GM18870 (cell line): ENCODE data around the gene RPN2.

ENCODE experiments used
- ATAC-seq: cut with Tn5 transposase; IDR thresholded peaks from one replicate; pipeline ENCODE4 v1.9.1; 2021; ENCODE audit warnings: moderate library complexity; ENCODE audit not compliant: unreplicated experiment

The RPN2 gene

GRCh38 chr20:37240337-37241067 is 61.4 kb downstream of the RPN2 start:
- no peak for ATAC-seq

- ATAC-seq = no peak
These were observed 63.4 kb downstream of the RPN2 start for GRCh38 chr20:37242503-37242902.

DNA sequence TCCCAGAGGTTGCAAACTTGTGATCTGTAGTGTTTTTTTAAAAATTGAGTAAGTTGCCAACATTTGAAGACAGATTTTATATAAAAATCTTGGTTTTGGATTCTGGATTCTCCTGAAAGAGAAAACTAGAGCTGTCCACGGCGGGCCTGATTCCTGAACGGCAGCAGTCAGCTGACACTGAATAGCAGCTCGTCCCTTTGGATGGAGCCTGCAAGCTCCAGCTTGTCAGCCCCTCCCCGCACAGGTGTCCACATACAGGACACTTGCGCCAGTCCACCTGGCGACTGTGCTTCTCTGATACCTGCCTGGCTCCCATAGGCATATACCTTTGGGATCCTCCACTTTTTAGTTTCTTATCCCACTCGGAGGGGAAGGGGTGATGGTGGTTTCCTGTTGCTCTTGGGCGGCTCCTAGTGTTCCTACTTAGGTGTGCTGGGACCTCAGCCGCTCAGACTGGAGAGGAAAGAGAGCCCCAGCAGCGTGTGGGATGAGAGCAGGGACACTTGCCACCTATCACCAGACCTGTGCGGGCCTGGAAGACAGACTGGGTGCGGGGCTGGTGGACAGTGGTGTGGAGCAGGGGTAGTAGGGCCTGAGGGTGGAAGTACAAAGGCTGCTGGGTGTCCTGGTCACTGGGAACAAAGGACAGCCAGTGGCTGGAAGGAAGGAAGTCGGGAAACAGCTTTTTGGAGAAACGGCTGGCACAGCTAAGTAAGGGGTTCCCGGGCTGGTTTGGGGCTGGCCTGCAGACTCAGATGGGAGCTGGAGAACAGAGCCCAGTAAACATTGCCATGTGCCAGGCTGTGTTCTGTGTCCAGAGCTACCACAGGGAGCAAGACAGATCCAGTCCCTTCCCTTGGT is 64.2 kb downstream of the RPN2 start:
- no peak for ATAC-seq

- ATAC-seq = no peak
These were observed 64.9 kb downstream of the RPN2 start for GRCh38 chr20:37243937-37244571.

- no peak for ATAC-seq
These were observed 65.4 kb downstream of the RPN2 start for GRCh38 chr20:37244572-37244957.

DNA sequence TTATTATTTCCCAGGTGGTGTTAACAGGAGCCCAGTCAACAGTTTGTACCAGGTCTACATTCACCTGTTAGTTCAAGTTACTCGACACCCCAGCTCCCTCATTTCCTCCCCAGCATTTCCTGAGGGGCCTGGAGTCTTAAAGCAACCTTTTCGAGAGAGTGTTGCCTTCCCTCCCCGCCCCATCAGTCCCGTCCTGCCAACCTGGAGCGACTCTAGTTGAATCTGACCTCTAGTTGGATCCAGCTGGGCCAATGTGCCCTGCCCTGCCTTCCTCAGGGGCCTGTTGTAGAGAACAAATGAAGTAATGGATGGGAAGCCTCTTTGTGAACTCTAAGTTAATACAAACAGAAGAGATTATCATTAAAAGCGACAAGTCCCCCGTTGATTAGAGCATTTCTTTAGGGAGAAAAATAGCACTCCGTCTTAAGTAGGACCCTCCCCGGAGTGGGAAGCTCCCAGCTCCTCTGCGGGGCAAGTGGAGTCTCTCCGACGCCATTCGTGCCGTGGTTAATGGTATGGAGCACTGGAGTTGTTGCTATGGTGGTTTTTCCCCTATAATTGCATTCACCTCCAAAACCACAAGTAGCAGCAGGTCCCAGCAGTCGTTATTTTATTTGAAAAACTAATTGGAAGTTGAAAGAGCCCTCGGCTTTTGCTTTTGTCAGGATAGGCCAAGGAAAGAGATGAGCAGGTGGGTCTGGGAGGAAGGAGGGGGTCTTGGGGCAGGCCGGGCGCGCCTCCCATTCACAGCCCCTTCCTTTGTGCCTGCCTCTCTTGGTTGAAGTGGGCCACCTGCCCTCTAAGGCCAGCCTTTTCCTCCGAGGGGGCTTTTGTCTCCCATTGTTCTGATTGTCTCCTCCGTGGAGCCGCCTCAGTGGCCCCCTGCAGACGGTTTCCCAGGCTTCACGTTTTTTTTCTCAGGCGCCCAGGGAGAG is 66.4 kb downstream of the RPN2 start:
- no peak for ATAC-seq

- ATAC-seq = no peak
These were observed 67.6 kb downstream of the RPN2 start for GRCh38 chr20:37246736-37247135.

DNA sequence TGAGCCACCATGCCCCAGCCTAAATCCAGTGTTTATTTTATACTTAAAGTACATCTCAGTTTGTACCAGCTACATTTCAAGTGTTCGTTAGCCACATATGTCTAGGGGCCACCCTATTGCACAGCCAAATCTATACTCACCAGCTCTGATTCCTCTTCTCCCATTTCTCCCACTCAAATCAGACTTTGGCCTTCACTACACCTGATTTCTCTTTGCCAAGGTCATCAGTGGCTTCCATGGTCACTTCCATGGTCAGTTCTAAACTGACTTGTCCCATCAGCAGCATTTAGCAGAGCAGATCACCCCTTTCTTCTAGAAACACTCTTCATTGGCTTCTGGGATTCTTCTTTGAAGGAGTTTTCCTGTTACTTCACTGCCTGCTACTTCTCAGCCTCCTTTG is 68.4 kb downstream of the RPN2 start:
- no peak for ATAC-seq

DNA sequence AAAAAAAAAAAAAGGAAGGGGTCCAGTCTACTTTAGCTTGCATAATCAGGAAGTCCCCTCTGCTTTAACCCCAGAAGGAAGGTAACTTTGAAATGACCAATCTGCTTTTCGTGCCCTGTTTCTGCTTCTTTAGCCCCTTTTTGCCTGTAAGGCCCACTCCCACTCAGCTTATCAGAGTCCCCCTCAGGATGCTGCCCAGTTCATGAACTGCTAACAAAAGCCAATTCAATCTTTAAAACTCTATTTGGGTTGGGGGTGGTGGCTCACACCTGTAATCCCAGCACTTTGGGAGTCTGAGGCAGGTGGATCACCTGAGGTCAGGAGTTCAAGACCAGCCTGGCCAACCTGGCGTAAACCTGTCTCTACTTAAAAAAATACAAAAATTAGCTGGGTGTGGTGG is 70.2 kb downstream of the RPN2 start:
- no peak for ATAC-seq

DNA sequence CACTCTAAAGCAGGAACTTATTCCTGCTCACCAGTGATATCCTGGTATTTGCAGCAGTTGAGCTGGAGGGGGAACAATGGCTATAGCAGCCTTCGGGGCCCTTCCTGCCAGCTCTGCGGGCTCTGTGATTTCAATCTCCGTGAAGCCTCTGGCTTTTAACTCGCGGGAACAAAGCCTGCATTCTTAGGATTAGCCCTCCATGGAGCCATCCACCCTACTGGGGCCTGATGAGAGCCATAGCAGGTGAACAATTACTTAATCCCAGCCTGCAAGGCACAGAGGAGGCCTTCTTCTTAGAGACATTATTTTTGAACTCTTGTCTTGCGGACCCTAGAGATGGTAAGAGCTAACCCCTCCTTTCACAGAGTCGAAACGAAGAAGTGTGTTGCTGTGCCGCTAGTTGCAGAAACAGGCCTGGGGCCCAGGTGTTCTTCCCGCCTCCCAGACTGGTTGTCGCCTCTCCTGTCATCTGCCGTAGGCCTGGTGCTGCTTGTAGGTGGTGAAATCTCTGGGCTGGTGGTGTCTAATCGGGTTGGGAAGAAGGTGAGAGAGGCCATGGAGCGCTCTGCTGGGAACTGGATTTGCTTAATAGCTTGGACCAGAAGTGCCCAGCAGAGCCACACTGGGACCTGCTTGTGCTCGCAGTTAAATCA is 72.8 kb downstream of the RPN2 start:
- ATAC-seq = no peak

GRCh38 chr20:37253087-37253486 is 74.0 kb downstream of the RPN2 start:
- ATAC-seq = no peak

GRCh38 chr20:37254114-37254878 is 75.2 kb downstream of the RPN2 start:
- no peak for ATAC-seq

GRCh38 chr20:37256286-37256685 is 77.2 kb downstream of the RPN2 start:
- ATAC-seq = no peak

GRCh38 chr20:37257530-37257929 is 78.4 kb downstream of the RPN2 start:
- no peak for ATAC-seq

- no peak for ATAC-seq
These were observed 78.9 kb downstream of the RPN2 start for GRCh38 chr20:37257988-37258387.

GRCh38 chr20:37259031-37259430 is 79.9 kb downstream of the RPN2 start:
- ATAC-seq = no peak

GRCh38 chr20:37259865-37260264 is 80.7 kb downstream of the RPN2 start:
- ATAC-seq = no peak

DNA sequence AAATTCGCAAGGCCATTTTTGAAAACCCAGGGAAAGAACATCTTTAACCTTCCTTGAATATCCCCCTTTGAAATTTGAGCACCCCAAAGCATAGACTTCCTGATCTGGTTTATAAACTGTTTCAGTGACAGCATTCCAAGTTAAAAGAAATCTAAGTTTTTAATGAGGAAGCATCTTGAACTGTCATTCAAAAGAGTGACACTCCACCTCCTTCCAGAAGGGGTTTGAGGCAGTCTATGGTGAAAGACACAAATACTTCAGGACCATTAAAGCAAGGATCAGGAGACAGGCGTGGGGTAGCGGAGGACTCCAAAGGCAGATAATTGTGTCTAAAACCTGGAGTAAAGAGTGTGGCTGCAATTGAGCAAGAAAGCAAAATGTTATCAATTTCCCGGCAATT is 81.8 kb downstream of the RPN2 start:
- ATAC-seq = no peak

- no peak for ATAC-seq
These were observed 82.6 kb downstream of the RPN2 start, which contains the start of gene GHRH for GRCh38 chr20:37261714-37262113. TSS of gene GHRH (minus strand) at chr20:37261814. CDS start at chr20:37256889, 4,925 bp downstream.
